H1 (cell line): ENCODE measurements around the gene SLC7A9. TPM values are rescaled to one million over a fixed set of nuclear protein-coding genes. Genes with fewer than 3 reads are reported as not detected.

Experiments
- CTCF ChIA-PET: fragments of 300-600 bp; sonication (Branson Sonifier 250); formaldehyde crosslinking; loops from one replicate; lab custom pipeline; 2021; ENCODE audit not compliant: partially characterized antibody; lab: Charles Lee
- POLR2A ChIA-PET: fragments of 300-600 bp; sonication (Branson Sonifier 250); formaldehyde crosslinking; loops from one replicate; lab custom pipeline; 2021; ENCODE audit warnings: inconsistent platforms; ENCODE audit not compliant: partially characterized antibody; lab: Charles Lee
- DNase-seq, 2 experiments: peaks; one replicate each; pipeline versions ENCODE4 v3.0.0 to v3.0.0-alpha.2; 2010 to 2022; ENCODE audit warnings: low spot score in 2 of 2, low read depth in 1 of 2, mixed read lengths in 1 of 2
- FAIRE-seq: peaks from 2 replicates; lab custom pipeline; 2011; peaks lifted over from hg19 to GRCh38; lab: Jason Lieb, UNC
- H2AFZ ChIP-seq: 2 replicates; pipeline ENCODE4 v1.8.1; 2012; ENCODE audit warnings: low read length, inconsistent platforms
- H2AK5ac ChIP-seq: 2 replicates; pipeline ENCODE4 v1.6.1; 2013; ENCODE audit warnings: low read depth, low read length
- H2BK120ac ChIP-seq: replicated peaks from 2 replicates; pipeline ENCODE3; 2013; ENCODE audit warnings: low read depth, low read length, inconsistent platforms
- H2BK12ac ChIP-seq: 2 replicates; pipeline ENCODE4 v1.6.1; 2013; ENCODE audit warnings: low read depth, low read length
- H2BK15ac ChIP-seq: 2 replicates; pipeline ENCODE4 v1.6.1; 2013; ENCODE audit warnings: low read length
- H2BK20ac ChIP-seq: 2 replicates; pipeline ENCODE4 v1.6.1; 2013; ENCODE audit warnings: low read length
- H2BK5ac ChIP-seq: 2 replicates; pipeline ENCODE4 v1.6.1; 2013; ENCODE audit warnings: low read depth, low read length
- H3K14ac ChIP-seq: 2 replicates; pipeline ENCODE4 v1.6.1; 2013; ENCODE audit warnings: inconsistent platforms; ENCODE audit not compliant: insufficient read length
- H3K18ac ChIP-seq: 2 replicates; pipeline ENCODE4 v1.6.1; 2013; ENCODE audit warnings: low read length; ENCODE audit errors: extremely low read depth
- H3K23ac ChIP-seq: 2 replicates; pipeline ENCODE4 v1.6.1; 2013; ENCODE audit warnings: inconsistent platforms; ENCODE audit not compliant: insufficient read length
- H3K23me2 ChIP-seq: 2 replicates; pipeline ENCODE4 v1.6.1; 2013; ENCODE audit warnings: low read depth, low read length
- H3K27ac ChIP-seq: 2 replicates; pipeline ENCODE4 v1.6.1; 2011; ENCODE audit warnings: low read depth, low read length, inconsistent platforms
- H3K27me3 ChIP-seq, 4 experiments: replicated peaks in 1 of 4; 1 replicate in 1 of 4; 2 replicates in 3 of 4; pipeline versions ENCODE4 v1.6.1 to v1.8.1; 2011 to 2013; ENCODE audit warnings: low read length in 3 of 4, mild to moderate bottlenecking in 3 of 4, inconsistent platforms in 2 of 4, mixed read lengths in 2 of 4, moderate library complexity in 1 of 4; ENCODE audit not compliant: control insufficient read depth in 3 of 4, insufficient read depth in 3 of 4; ENCODE audit errors: extremely low read depth in 1 of 4
- H3K36me3 ChIP-seq, 4 experiments: 2 replicates each; pipeline versions ENCODE4 v1.6.1 to v1.8.1; 2011 to 2013; ENCODE audit warnings: mild to moderate bottlenecking in 4 of 4, low read length in 3 of 4, moderate library complexity in 2 of 4, control low read depth in 1 of 4, inconsistent platforms in 1 of 4; ENCODE audit not compliant: insufficient read depth in 4 of 4, control insufficient read depth in 2 of 4
- H3K4ac ChIP-seq: replicated peaks from 2 replicates; pipeline ENCODE3; 2013; ENCODE audit warnings: low read length, low read depth, mixed read lengths, inconsistent platforms; ENCODE audit not compliant: insufficient read length
- H3K4me1 ChIP-seq, 4 experiments: replicated peaks in 1 of 4; 1 replicate in 1 of 4; 2 replicates in 3 of 4; pipeline versions ENCODE4 v1.6.1 to v1.8.1; 2011 to 2013; ENCODE audit warnings: low read length in 3 of 4, inconsistent platforms in 2 of 4, mixed read lengths in 1 of 4; ENCODE audit not compliant: insufficient read depth in 4 of 4, control insufficient read depth in 3 of 4
- H3K4me2 ChIP-seq, 2 experiments: 2 replicates each; pipeline versions ENCODE4 v1.6.1 to v1.8.1; 2011 to 2013; ENCODE audit warnings: low read depth in 2 of 2, low read length in 2 of 2, control low read depth in 1 of 2, inconsistent platforms in 1 of 2, mild to moderate bottlenecking in 1 of 2; ENCODE audit not compliant: insufficient read depth in 1 of 2
- H3K4me3 ChIP-seq, 4 experiments: fragments of 200-600, 300-600 bp in 1 of 4; sonication (generic), shearing (Covaris generic), sonication (Bioruptor Twin) in 1 of 4; 2 replicates each; pipeline versions ENCODE4 v1.5.1 to v1.8.1; 2011 to 2016; ENCODE audit warnings: low read length in 4 of 4, low read depth in 3 of 4, control low read depth in 2 of 4, inconsistent platforms in 2 of 4, mild to moderate bottlenecking in 2 of 4, mixed read lengths in 1 of 4, moderate library complexity in 1 of 4; ENCODE audit not compliant: insufficient read depth in 2 of 4; ENCODE audit errors: extremely low read depth in 1 of 4
- H3K56ac ChIP-seq: replicated peaks from 2 replicates; pipeline ENCODE3; 2013; ENCODE audit warnings: low read depth, mild to moderate bottlenecking, mixed read lengths, low read length, inconsistent platforms; ENCODE audit not compliant: insufficient read length
- H3K79me1 ChIP-seq: 2 replicates; pipeline ENCODE4 v1.6.1; 2013; ENCODE audit warnings: low read depth, low read length, control low read depth
- H3K79me2 ChIP-seq, 2 experiments: 2 replicates each; pipeline versions ENCODE4 v1.6.1 to v1.8.1; 2012 to 2013; ENCODE audit warnings: low read length in 2 of 2, mild to moderate bottlenecking in 2 of 2, inconsistent platforms in 1 of 2; ENCODE audit not compliant: insufficient read depth in 2 of 2, control insufficient read depth in 1 of 2
- H3K9ac ChIP-seq, 4 experiments: replicated peaks in 1 of 4; 1 replicate in 1 of 4; 2 replicates in 3 of 4; pipeline versions ENCODE4 v1.6.1 to v1.8.1; 2011 to 2013; ENCODE audit warnings: low read depth in 3 of 4, low read length in 3 of 4, control low read depth in 2 of 4, mild to moderate bottlenecking in 2 of 4, moderate library complexity in 2 of 4, inconsistent platforms in 1 of 4; ENCODE audit errors: extremely low read depth in 1 of 4
- H3K9me3 ChIP-seq, 2 experiments: 2 replicates each; pipeline versions ENCODE4 v1.6.1 to v1.8.1; 2012 to 2013; ENCODE audit warnings: mild to moderate bottlenecking in 2 of 2, moderate library complexity in 2 of 2, control low read depth in 1 of 2, inconsistent platforms in 1 of 2, low read depth in 1 of 2, low read length in 1 of 2, mixed read lengths in 1 of 2; ENCODE audit not compliant: insufficient read depth in 2 of 2
- H4K20me1 ChIP-seq, 2 experiments: replicated peaks in 1 of 2; 2 replicates each; pipeline versions ENCODE3 to v1.8.1; 2011 to 2013; ENCODE audit warnings: inconsistent platforms in 2 of 2, low read length in 2 of 2, mild to moderate bottlenecking in 1 of 2; ENCODE audit not compliant: insufficient read depth in 2 of 2, control insufficient read depth in 1 of 2
- H4K5ac ChIP-seq: 2 replicates; pipeline ENCODE4 v1.6.1; 2013; ENCODE audit warnings: low read length, low read depth, mixed read lengths, inconsistent platforms; ENCODE audit not compliant: insufficient read length
- H4K8ac ChIP-seq: 2 replicates; pipeline ENCODE4 v1.8.0; 2013; ENCODE audit warnings: mild to moderate bottlenecking, moderate library complexity, low read length, inconsistent platforms; ENCODE audit not compliant: insufficient read depth; ENCODE audit errors: extremely low read depth
- H4K91ac ChIP-seq: replicated peaks from 2 replicates; pipeline ENCODE3; 2013; ENCODE audit warnings: low read length, mixed read lengths, inconsistent platforms; ENCODE audit not compliant: insufficient read length
- CHD1 ChIP-seq: IDR thresholded peaks from 2 replicates; pipeline ENCODE4 v1.6.1; 2012; ENCODE audit warnings: low read depth, low read length, improper control_type of control experiment
- CTCF ChIP-seq, 3 experiments: IDR thresholded peaks; 1 replicate in 2 of 3; 2 replicates in 1 of 3; pipeline versions ENCODE4 v1.5.1 to v1.6.1; 2011; ENCODE audit warnings: low read length in 3 of 3, mild to moderate bottlenecking in 3 of 3, inconsistent platforms in 2 of 3, low read depth in 1 of 3, moderate library complexity in 1 of 3; ENCODE audit not compliant: insufficient read depth in 1 of 3; ENCODE audit errors: control extremely low read depth in 1 of 3
- EP300 ChIP-seq, 2 experiments: IDR thresholded peaks; 1 replicate in 1 of 2; 2 replicates in 1 of 2; pipeline ENCODE4 v1.6.1; 2011 to 2012; ENCODE audit warnings: low read depth in 2 of 2, low read length in 2 of 2, mild to moderate bottlenecking in 2 of 2, borderline replicate concordance in 1 of 2, inconsistent platforms in 1 of 2, moderate library complexity in 1 of 2
- GABPA ChIP-seq: IDR thresholded peaks from 2 replicates; pipeline ENCODE4 v1.6.1; 2011; ENCODE audit warnings: mild to moderate bottlenecking, low read length, moderate library complexity, borderline replicate concordance; ENCODE audit not compliant: insufficient read depth
- KDM4A ChIP-seq: IDR thresholded peaks from one replicate; pipeline ENCODE4 v1.7.1; 2012; ENCODE audit warnings: low read depth, mild to moderate bottlenecking, moderate library complexity, low read length, inconsistent platforms; ENCODE audit not compliant: severe bottlenecking
- POLR2A ChIP-seq, 2 experiments: IDR thresholded peaks; 1 replicate in 1 of 2; 2 replicates in 1 of 2; pipeline ENCODE4 v1.6.1; 2011; ENCODE audit warnings: low read depth in 2 of 2, low read length in 2 of 2, mild to moderate bottlenecking in 2 of 2; ENCODE audit errors: control extremely low read depth in 1 of 2
- POU5F1 ChIP-seq: IDR thresholded peaks from 2 replicates; pipeline ENCODE4 v1.6.1; 2011; ENCODE audit warnings: low read depth, mild to moderate bottlenecking, low read length, moderate library complexity
- SIN3A ChIP-seq, 2 experiments: IDR thresholded peaks in 1 of 2; conservative IDR thresholded peaks in 1 of 2; 2 replicates each; pipeline ENCODE4 v1.6.1; 2011 to 2012; ENCODE audit warnings: low read length in 2 of 2, improper control_type of control experiment in 1 of 2, low read depth in 1 of 2, mild to moderate bottlenecking in 1 of 2
- TAF1 ChIP-seq: IDR thresholded peaks from 2 replicates; pipeline ENCODE4 v1.6.1; 2011; ENCODE audit warnings: mild to moderate bottlenecking, low read depth, low read length
- WGBS, 2 experiments: shearing (Covaris generic) in 1 of 2; methylation state at CpG; one replicate each; pipeline versions ENCODE4 v1.1.6 to v1.1.7; 2013 to 2015; ENCODE audit warnings: low lambda C conversion rate in 2 of 2, mixed read lengths in 2 of 2, inconsistent platforms in 1 of 2, low coverage in 1 of 2, missing lambda C conversion rate in 1 of 2; ENCODE audit not compliant: insufficient replicate concordance in 2 of 2, insufficient coverage in 1 of 2, insufficient read length in 1 of 2; ENCODE audit errors: extremely low coverage in 1 of 2, missing lambda C conversion rate in 1 of 2; 5-methylcytosine and 5-hydroxymethylcytosine counted together
- polyA plus RNA-seq, 7 experiments: library from polyadenylated mRNA; depleted of rRNA in 3 of 7; stranded (reverse) in 5 of 7; unstranded in 2 of 7; fragments of >200 nt in 5 of 7; fragments of 200-250 nt in 2 of 7; gene quantifications; 1 replicate in 5 of 7; 2 replicates in 1 of 7; 4 replicates in 1 of 7; pipeline versions ENCODE4 v1.2.1 to v1.2.3, GENCODE V29; 2011 to 2013; ENCODE audit warnings: missing spikeins in 2 of 7, mixed read lengths in 2 of 7
- total RNA-seq: library from RNA; stranded (reverse); fragmentation: NEBNext Ultra II Directional; extraction: Animal tissue kit (Norgen Biotek cat#: 25700); gene quantifications from 2 replicates; pipeline ENCODE4 v1.2.1, GENCODE V29; 2021

SLC7A9 gene
- total and polyA plus RNA-seq, 2 of the 8 experiments (the other 6 are each of a cell fraction or from before 2014, with no cell fraction given): 0.15 TPM; not detected in 1

- Histone ChIP-seq H2BK120ac (no peak overlapping the region), H2AK5ac (no peak overlapping the region), H3K23me2 (no peaks in the 10 kb centered on the region), H2BK5ac (no peak overlapping the region), H3K9ac (no peak overlapping the region), H3K4me2 (no peak overlapping the region), H4K5ac (no peak overlapping the region), H3K4ac (no peak overlapping the region), H3K79me2 (no peaks in the 10 kb centered on the region), H2BK20ac (no peak overlapping the region), H3K79me1 (no peaks in the 10 kb centered on the region; the same call in 1 of the 2 replicates), H2BK12ac (no peak overlapping the region), H4K8ac (no peak overlapping the region), H3K4me3 (no peak overlapping the region), H3K23ac (no peak overlapping the region), H2AFZ (no peak overlapping the region), H3K9me3 (0 out of 4 replicates have a peak, but pooled peaks cover 3 to 4% of the 10 kb centered on the region in 2 experiments), H3K4me1 (no peaks in the 10 kb centered on the region), H3K36me3 (peaks cover 0 to 3% (median 0%) of the 10 kb centered on the region in 4 experiments; a peak in 2 of 8 replicates), H4K20me1 (no peaks in the 10 kb centered on the region), H2BK15ac (no peak overlapping the region), H4K91ac (no peak overlapping the region), H3K27ac (no peak overlapping the region), H3K14ac (no peak overlapping the region), H3K27me3 (no peaks in the 10 kb centered on the region), H3K56ac (no peak overlapping the region), H3K18ac (no peak overlapping the region)
- ChIA-PET CTCF (no interaction called here), POLR2A (interaction anchor here (1.1 kb wide), 1 partner anchor 9 kb away, joined by 3 read pairs; no protein-coding TSS in a partner anchor)
- WGBS, 2 experiments: 94% methylated on average over 10 of the region's 11 CpGs; no CpG with 5 or more reads in 1 of the 2 experiments
- FAIRE-seq: no peak
- no peak for DNase-seq
- TF ChIP-seq CTCF (IDR thresholded peaks at IDR 0.05; ENCODE audit: control extremely low read depth in 1 of 3, insufficient read depth in 1 of 3, low read depth in 1 of 3, low read length in 3 of 3) (no peak), POLR2A (IDR thresholded peaks at IDR 0.05; ENCODE audit: control extremely low read depth in 1 of 2, low read depth in 2 of 2, low read length in 2 of 2) (no peak), CHD1 (no peak), SIN3A (conservative IDR thresholded peaks at IDR 0.05 in 1 of 2, IDR thresholded peaks at IDR 0.05 in 1 of 2; ENCODE audit: low read depth in 1 of 2, low read length in 2 of 2) (no peak), EP300 (IDR thresholded peaks at IDR 0.05; ENCODE audit: borderline replicate concordance in 1 of 2, low read depth in 2 of 2, low read length in 2 of 2) (no peak), KDM4A (no peak), GABPA (no peak), TAF1 (no peak), POU5F1 (no peak)
Measured at GRCh38 chr19:32889137-32889934, 19.8 kb upstream of the SLC7A9 start.
